Measurements from ENCODE around the gene MARF1.

MARF1 gene

GRCh38 chr16:15617901-15618300 is 25.1 kb downstream of the MARF1 start:
- H3K9me3 ChIP-seq (replicated peaks in 1 of 2; ENCODE audit: control insufficient read depth in 2 of 2, insufficient read depth in 1 of 2, low read depth in 1 of 2, low read length in 2 of 2) = no peaks in the 10 kb centered on the region
- H3K14ac ChIP-seq (ENCODE audit: low read length) = no peak overlapping the region
- no CpG with 5 or more reads among the region's 4 CpGs for WGBS, 2 donors (ENCODE audit: extremely low coverage in 2 of 2, insufficient read length in 2 of 2, insufficient replicate concordance in 1 of 2)
- no peak overlapping the region for H4K8ac ChIP-seq (ENCODE audit: low read depth, low read length)
- no peak overlapping the region for H2BK5ac ChIP-seq (ENCODE audit: low read length)
- no peak overlapping the region for H3K4me2 ChIP-seq (ENCODE audit: insufficient read depth, low read length, poor library complexity, severe bottlenecking)
- no peak overlapping the region for H2BK15ac ChIP-seq (ENCODE audit: low read length)
- no peak overlapping the region for H3K27ac ChIP-seq (replicated peaks; ENCODE audit: low read length)
- no peak overlapping the region for H3K23ac ChIP-seq (ENCODE audit: low read depth, low read length, poor library complexity)
- no peaks in the 10 kb centered on the region for H3K4me1 ChIP-seq (ENCODE audit: control insufficient read depth in 2 of 2, insufficient read depth in 1 of 2, low read depth in 1 of 2, low read length in 2 of 2)
- no peaks in the 10 kb centered on the region for H3K79me1 ChIP-seq (ENCODE audit: low read depth, low read length)
- no peak overlapping the region for H4K91ac ChIP-seq (ENCODE audit: low read depth, low read length, poor library complexity)
- H2BK120ac ChIP-seq (ENCODE audit: low read depth, low read length) = no peak overlapping the region
- no peak overlapping the region for H3K4me3 ChIP-seq (ENCODE audit: low read length in 2 of 2)
- DNase-seq (ENCODE audit: low spot score) = no peak
- H3K9ac ChIP-seq (ENCODE audit: low read depth, low read length, poor library complexity) = no peak overlapping the region
- no peak overlapping the region for H2BK12ac ChIP-seq (ENCODE audit: low read length)
- no peak overlapping the region for H2AK5ac ChIP-seq (ENCODE audit: low read depth, low read length)
- H2AFZ ChIP-seq (ENCODE audit: low read length) = no peak overlapping the region
- no peak overlapping the region for H3K4ac ChIP-seq (ENCODE audit: low read length)
- peaks cover 37 to 90% of the 10 kb centered on the region in 2 donors for H3K36me3 ChIP-seq (replicated peaks in 1 of 2; ENCODE audit: control insufficient read depth in 2 of 2, insufficient read depth in 2 of 2, low read length in 2 of 2)
- H3K27me3 ChIP-seq (ENCODE audit: control insufficient read depth in 3 of 3, insufficient read depth in 3 of 3, low read depth in 1 of 3, low read length in 3 of 3) = no peaks in the 10 kb centered on the region
- no peak overlapping the region for H3K18ac ChIP-seq (ENCODE audit: low read length)

- Histone ChIP-seq H3K27ac (replicated peaks; ENCODE audit: low read length) (no peak overlapping the region), H3K18ac (ENCODE audit: low read length) (no peak overlapping the region), H3K4me3 (ENCODE audit: low read length in 2 of 2) (no peak overlapping the region), H3K27me3 (ENCODE audit: control insufficient read depth in 3 of 3, insufficient read depth in 3 of 3, low read depth in 1 of 3, low read length in 3 of 3) (no peaks in the 10 kb centered on the region), H3K4ac (ENCODE audit: low read length) (no peak overlapping the region), H2BK15ac (ENCODE audit: low read length) (no peak overlapping the region), H3K79me1 (ENCODE audit: low read depth, low read length) (no peaks in the 10 kb centered on the region), H3K9ac (ENCODE audit: low read depth, low read length, poor library complexity) (no peak overlapping the region), H4K8ac (ENCODE audit: low read depth, low read length) (no peak overlapping the region), H3K4me2 (ENCODE audit: insufficient read depth, low read length, poor library complexity, severe bottlenecking) (no peak overlapping the region), H3K23ac (ENCODE audit: low read depth, low read length, poor library complexity) (no peak overlapping the region), H2AFZ (ENCODE audit: low read length) (no peak overlapping the region), H4K91ac (ENCODE audit: low read depth, low read length, poor library complexity) (no peak overlapping the region), H3K36me3 (replicated peaks in 1 of 2; ENCODE audit: control insufficient read depth in 2 of 2, insufficient read depth in 2 of 2, low read length in 2 of 2) (peaks cover 37 to 90% of the 10 kb centered on the region in 2 donors), H2BK5ac (ENCODE audit: low read length) (no peak overlapping the region), H2BK12ac (ENCODE audit: low read length) (no peak overlapping the region), H3K9me3 (replicated peaks in 1 of 2; ENCODE audit: control insufficient read depth in 2 of 2, insufficient read depth in 1 of 2, low read depth in 1 of 2, low read length in 2 of 2) (no peaks in the 10 kb centered on the region), H3K4me1 (ENCODE audit: control insufficient read depth in 2 of 2, insufficient read depth in 1 of 2, low read depth in 1 of 2, low read length in 2 of 2) (no peaks in the 10 kb centered on the region), H2AK5ac (ENCODE audit: low read depth, low read length) (no peak overlapping the region), H2BK120ac (ENCODE audit: low read depth, low read length) (no peak overlapping the region), H3K14ac (ENCODE audit: low read length) (no peak overlapping the region)
- no peak for DNase-seq (ENCODE audit: low spot score)
- WGBS, 2 donors (ENCODE audit: extremely low coverage in 2 of 2, insufficient read length in 2 of 2, insufficient replicate concordance in 1 of 2) = no CpG with 5 or more reads among the region's 11 CpGs
Measured at GRCh38 chr16:15616475-15617165, 26.3 kb downstream of the MARF1 start.

DNA sequence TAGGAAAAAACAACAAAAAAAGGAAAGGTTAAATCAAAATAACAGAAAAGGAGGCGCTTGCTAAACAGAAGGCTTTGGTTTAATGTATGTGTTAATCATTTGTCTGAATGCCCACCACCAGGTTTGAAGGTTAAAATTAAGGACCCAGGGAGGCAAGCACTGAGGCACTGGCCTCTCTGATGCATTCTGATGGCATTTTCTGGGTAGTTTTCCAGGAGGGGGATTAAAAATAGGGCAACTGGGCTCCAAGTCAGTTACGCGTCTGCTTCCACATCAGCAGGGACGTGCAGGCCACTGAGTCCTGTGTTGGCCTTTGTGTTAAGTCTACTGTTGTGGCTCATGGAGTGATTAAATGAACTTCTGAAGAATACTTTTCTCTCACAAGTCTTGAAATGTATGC is 26.9 kb downstream of the MARF1 start:
- Histone ChIP-seq H3K9me3 (replicated peaks in 1 of 2; ENCODE audit: control insufficient read depth in 2 of 2, insufficient read depth in 1 of 2, low read depth in 1 of 2, low read length in 2 of 2) (no peaks in the 10 kb centered on the region), H2BK120ac (ENCODE audit: low read depth, low read length) (no peak overlapping the region), H4K91ac (ENCODE audit: low read depth, low read length, poor library complexity) (no peak overlapping the region), H3K4ac (ENCODE audit: low read length) (no peak overlapping the region), H4K8ac (ENCODE audit: low read depth, low read length) (no peak overlapping the region), H2AK5ac (ENCODE audit: low read depth, low read length) (no peak overlapping the region), H3K79me1 (ENCODE audit: low read depth, low read length) (no peaks in the 10 kb centered on the region), H3K4me1 (ENCODE audit: control insufficient read depth in 2 of 2, insufficient read depth in 1 of 2, low read depth in 1 of 2, low read length in 2 of 2) (no peaks in the 10 kb centered on the region), H3K27ac (replicated peaks; ENCODE audit: low read length) (no peak overlapping the region), H3K36me3 (replicated peaks in 1 of 2; ENCODE audit: control insufficient read depth in 2 of 2, insufficient read depth in 2 of 2, low read length in 2 of 2) (peaks cover 38 to 89% of the 10 kb centered on the region in 2 donors), H3K9ac (ENCODE audit: low read depth, low read length, poor library complexity) (no peak overlapping the region), H3K27me3 (ENCODE audit: control insufficient read depth in 3 of 3, insufficient read depth in 3 of 3, low read depth in 1 of 3, low read length in 3 of 3) (no peaks in the 10 kb centered on the region), H2BK5ac (ENCODE audit: low read length) (no peak overlapping the region), H2AFZ (ENCODE audit: low read length) (no peak overlapping the region), H3K4me2 (ENCODE audit: insufficient read depth, low read length, poor library complexity, severe bottlenecking) (no peak overlapping the region), H2BK15ac (ENCODE audit: low read length) (no peak overlapping the region), H3K14ac (ENCODE audit: low read length) (no peak overlapping the region), H3K23ac (ENCODE audit: low read depth, low read length, poor library complexity) (no peak overlapping the region), H2BK12ac (ENCODE audit: low read length) (no peak overlapping the region), H3K4me3 (ENCODE audit: low read length in 2 of 2) (no peak overlapping the region), H3K18ac (ENCODE audit: low read length) (no peak overlapping the region)
- WGBS, 2 donors (ENCODE audit: extremely low coverage in 2 of 2, insufficient read length in 2 of 2, insufficient replicate concordance in 1 of 2) = no CpG with 5 or more reads among the region's 4 CpGs
- DNase-seq (ENCODE audit: low spot score) = no peak

DNA sequence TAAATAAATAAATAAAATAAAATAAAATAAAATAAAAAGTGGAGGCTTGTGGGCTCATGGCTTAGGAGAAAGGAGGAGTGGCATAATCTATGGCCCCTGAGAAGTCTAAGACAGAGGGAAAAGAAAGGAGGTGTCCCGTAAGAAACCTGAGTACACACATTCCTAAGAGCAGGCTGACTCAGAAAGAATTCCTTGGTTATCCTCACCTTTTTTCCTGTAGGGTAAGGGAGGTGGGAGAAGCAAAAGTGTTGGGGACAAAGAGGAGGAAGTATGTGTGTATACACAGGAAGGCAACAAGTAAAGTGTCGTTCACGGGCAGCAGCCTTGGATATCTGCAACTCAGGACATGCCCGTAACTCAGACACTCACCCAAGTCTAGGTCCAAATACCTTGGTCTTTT is 29.3 kb downstream of the MARF1 start:
- Histone ChIP-seq H3K23ac (ENCODE audit: low read depth, low read length, poor library complexity) (no peak overlapping the region), H2AFZ (ENCODE audit: low read length) (no peak overlapping the region), H3K14ac (ENCODE audit: low read length) (no peak overlapping the region), H3K4me3 (ENCODE audit: low read length in 2 of 2) (no peak overlapping the region), H2AK5ac (ENCODE audit: low read depth, low read length) (no peak overlapping the region), H3K79me1 (ENCODE audit: low read depth, low read length) (no peaks in the 10 kb centered on the region), H3K18ac (ENCODE audit: low read length) (no peak overlapping the region), H2BK5ac (ENCODE audit: low read length) (no peak overlapping the region), H2BK120ac (ENCODE audit: low read depth, low read length) (no peak overlapping the region), H3K4me1 (ENCODE audit: control insufficient read depth in 2 of 2, insufficient read depth in 1 of 2, low read depth in 1 of 2, low read length in 2 of 2) (no peaks in the 10 kb centered on the region), H4K8ac (ENCODE audit: low read depth, low read length) (no peak overlapping the region), H3K9me3 (replicated peaks in 1 of 2; ENCODE audit: control insufficient read depth in 2 of 2, insufficient read depth in 1 of 2, low read depth in 1 of 2, low read length in 2 of 2) (no peaks in the 10 kb centered on the region), H2BK15ac (ENCODE audit: low read length) (no peak overlapping the region), H3K4me2 (ENCODE audit: insufficient read depth, low read length, poor library complexity, severe bottlenecking) (no peak overlapping the region), H3K4ac (ENCODE audit: low read length) (no peak overlapping the region), H2BK12ac (ENCODE audit: low read length) (no peak overlapping the region), H3K36me3 (replicated peaks in 1 of 2; ENCODE audit: control insufficient read depth in 2 of 2, insufficient read depth in 2 of 2, low read length in 2 of 2) (peaks cover 36 to 88% of the 10 kb centered on the region in 2 donors), H3K27ac (replicated peaks; ENCODE audit: low read length) (no peak overlapping the region), H3K9ac (ENCODE audit: low read depth, low read length, poor library complexity) (no peak overlapping the region), H4K91ac (ENCODE audit: low read depth, low read length, poor library complexity) (no peak overlapping the region), H3K27me3 (ENCODE audit: control insufficient read depth in 3 of 3, insufficient read depth in 3 of 3, low read depth in 1 of 3, low read length in 3 of 3) (no peaks in the 10 kb centered on the region)
- DNase-seq (ENCODE audit: low spot score) = no peak
- no CpG with 5 or more reads among the region's 4 CpGs for WGBS, 2 donors (ENCODE audit: extremely low coverage in 2 of 2, insufficient read length in 2 of 2, insufficient replicate concordance in 1 of 2)
